NCI-H2196 (cell line): ENCODE results near the gene NXPH3.
"Not testable (repeated sequence)": the region's sequence is repeated elsewhere in the genome, so short reads cannot be mapped to it uniquely, and the experiment has no call there.

ENCODE experiments used
- DNase-seq: peaks from one replicate; lab custom pipeline; 2025; ENCODE audit not compliant: unreplicated experiment; lab: John Stamatoyannopoulos, UW

The NXPH3 gene

GRCh38 chr17:49554694-49555494, 20.8 kb upstream of the NXPH3 start:
- DNase-seq = no peak

GRCh38 chr17:49555495-49556222, 20.0 kb upstream of the NXPH3 start:
- DNase-seq = no peak

GRCh38 chr17:49556223-49556943, 19.3 kb upstream of the NXPH3 start:
- DNase-seq = peak; percentile 83

- peak; percentile 83 for DNase-seq
Measured at GRCh38 chr17:49557312-49558024, 18.2 kb upstream of the NXPH3 start.

- DNase-seq = no peak
Measured at GRCh38 chr17:49564638-49565037, 11.0 kb upstream of the NXPH3 start.

- peak; percentile 89 for DNase-seq
Measured at GRCh38 chr17:49565948-49566491, 9.7 kb upstream of the NXPH3 start.

- DNase-seq = no peak
Measured at GRCh38 chr17:49566668-49567071, 9.0 kb upstream of the NXPH3 start.

GRCh38 chr17:49567104-49567521, 8.6 kb upstream of the NXPH3 start:
- no peak for DNase-seq

- DNase-seq = peak; percentile 73
Measured at GRCh38 chr17:49567871-49568694, 7.6 kb upstream of the NXPH3 start.

- DNase-seq = not testable (repeated sequence)
Measured at GRCh38 chr17:49568695-49569047, 7.0 kb upstream of the NXPH3 start.

GRCh38 chr17:49570540-49571242, 5.0 kb upstream of the NXPH3 start:
- no peak for DNase-seq

- DNase-seq = no peak
Measured at GRCh38 chr17:49571283-49571682, 4.4 kb upstream of the NXPH3 start.

- no peak for DNase-seq
Measured at GRCh38 chr17:49571764-49572163, 3.9 kb upstream of the NXPH3 start.

GRCh38 chr17:49572226-49572625, 3.4 kb upstream of the NXPH3 start:
- DNase-seq = no peak

- DNase-seq = no peak
Measured at GRCh38 chr17:49572806-49573420, 2.8 kb upstream of the NXPH3 start.

- DNase-seq = no peak
Measured at GRCh38 chr17:49573510-49574322, 2.0 kb upstream of the NXPH3 start.

- no peak for DNase-seq
Measured at GRCh38 chr17:49574323-49574781, 1.3 kb upstream of the NXPH3 start.
